ENCODE measurements around the gene HS1BP3. TPM values are rescaled to one million over a fixed set of nuclear protein-coding genes. Genes with fewer than 3 reads are reported as not detected.

The HS1BP3 gene
- polyA plus RNA-seq, 2 of the 4 experiments (the other 2 are of a cell fraction), result 12.4 to 23.5 TPM

GRCh38 chr2:20617081-20617575 lies 33.8 kb downstream of the HS1BP3 start (continued):
- TF ChIP-seq ATOH8 (CRISPR knock-in tag; IDR thresholded peaks at IDR 0.05; ENCODE audit: low read depth) (no peak), MAFK (IDR thresholded peaks at IDR 0.05; ENCODE audit: partially characterized antibody) (no peak), HMGXB4 (CRISPR knock-in tag; IDR thresholded peaks at IDR 0.05; ENCODE audit: borderline replicate concordance) (no peak), ZFP36 (IDR thresholded peaks at IDR 0.05; ENCODE audit: borderline replicate concordance, partially characterized antibody) (no peak), JUN (IDR thresholded peaks at IDR 0.05) (no peak)

GRCh38 chr2:20616341-20616871 lies 34.5 kb downstream of the HS1BP3 start:
- DNase-seq (ENCODE audit: low read depth in 1 of 2, low spot score in 1 of 2) (no peak), FAIRE-seq (no peak), ATAC-seq (no peak)
- H3K4me2 ChIP-seq, result no peak overlapping the region
- H3K4me1 ChIP-seq, result peaks cover 26% of the 10 kb centered on the region
- no peak for TF ChIP-seq KDM1A (IDR thresholded peaks at IDR 0.05; ENCODE audit: low read depth)
- no peak for TF ChIP-seq HES2 (IDR thresholded peaks at IDR 0.05)
- no peak for TF ChIP-seq SMC3 (IDR thresholded peaks at IDR 0.05)
- no peak for TF ChIP-seq NFE2L2 (conservative IDR thresholded peaks at IDR 0.05; ENCODE audit: low read length)
- ChIA-PET CTCF (interaction anchor here (0.5 to 7.0 kb wide), 11 partner anchors 14 to 206 kb away, joined by 3 to 112 read pairs (median 4); no protein-coding TSS in a partner anchor), POLR2A (interaction anchor here (10.2 kb wide), 1 partner anchor 168 kb away, joined by 137 read pairs; the partner anchor contains the start of gene RHOB)
- no peak overlapping the region for H3K4me3 ChIP-seq
- 90% methylated on average over 4 of the region's 4 CpGs for WGBS (ENCODE audit: missing lambda C conversion rate)
- H3K9me3 ChIP-seq, result no peaks in the 10 kb centered on the region
- peak overlapping the region; percentile 89 to 90; a peak in 5 of 6 replicates for H3K27ac ChIP-seq

- no peak for FAIRE-seq
These were observed 35.2 kb downstream of the HS1BP3 start for GRCh38 chr2:20615466-20616241.

More at GRCh38 chr2:20615466-20616241, 35.2 kb downstream of the HS1BP3 start:
- Histone ChIP-seq H3K4me2 (no peak overlapping the region), H3K4me1 (peaks cover 26% of the 10 kb centered on the region), H3K27ac (peak overlapping the region in 1 of 2 experiments; percentile 90; a peak in 4 of 6 replicates), H3K9me3 (no peaks in the 10 kb centered on the region), H3K4me3 (no peak overlapping the region)
- ATAC-seq, result no peak
- TF ChIP-seq HMGXB4 (CRISPR knock-in tag; IDR thresholded peaks at IDR 0.05; ENCODE audit: borderline replicate concordance) (no peak), RFX5 (IDR thresholded peaks at IDR 0.05) (no peak), HDAC2 (IDR thresholded peaks at IDR 0.05) (no peak), RAD21 (conservative IDR thresholded peaks at IDR 0.05 in 1 of 2, IDR thresholded peaks at IDR 0.05 in 1 of 2) (no peak), HOXB13 (CRISPR knock-in tag; IDR thresholded peaks at IDR 0.05; ENCODE audit: low read depth) (no peak), RCOR1 (IDR thresholded peaks at IDR 0.05; ENCODE audit: low read depth, low read length) (no peak), ZFP36 (IDR thresholded peaks at IDR 0.05; ENCODE audit: borderline replicate concordance, partially characterized antibody) (no peak), CBX2 (IDR thresholded peaks at IDR 0.05; ENCODE audit: borderline replicate concordance, low read depth) (no peak)
- ChIA-PET POLR2A (interaction anchor here (10.2 kb wide), 1 partner anchor 167 kb away, joined by 137 read pairs; the partner anchor contains the start of gene RHOB), CTCF (interaction anchor here (0.6 to 7.0 kb wide), 16 partner anchors 14 to 251 kb away, joined by 3 to 112 read pairs (median 4); no protein-coding TSS in a partner anchor)
- 86% methylated on average over 9 of the region's 9 CpGs for WGBS (ENCODE audit: missing lambda C conversion rate)
- no peak for DNase-seq (ENCODE audit: low read depth in 1 of 2, low spot score in 1 of 2)

All from A549 (cell line).